Measurements from ENCODE around the gene UBAP2. TPM values are rescaled to one million over a fixed set of nuclear protein-coding genes. Genes with fewer than 3 reads are reported as not detected.

UBAP2 gene
- total RNA-seq, 1 donor from 2014 or later = 56.2 TPM

GRCh38 chr9:33943389-33943788, 105.3 kb downstream of the UBAP2 start:
- peaks cover 48% of the 10 kb centered on the region for H3K36me3 Mint-ChIP-seq (ENCODE audit: low read depth)
- no peaks in the 10 kb centered on the region for H3K4me1 Mint-ChIP-seq (ENCODE audit: low read depth)
- no peaks in the 10 kb centered on the region for H3K9me3 Mint-ChIP-seq
- no peak for DNase-seq (ENCODE audit: low spot score)
- no peak overlapping the region for H3K27ac Mint-ChIP-seq
- intact Hi-C loops (cut with micrococcal nuclease) = no loop called here
- no peaks in the 10 kb centered on the region for H3K27me3 Mint-ChIP-seq (ENCODE audit: insufficient read depth)
- H3K4me3 Mint-ChIP-seq = no peak overlapping the region

- peaks cover 42% of the 10 kb centered on the region for H3K36me3 Mint-ChIP-seq (ENCODE audit: low read depth)
- no peak overlapping the region for H3K27ac Mint-ChIP-seq
- no peaks in the 10 kb centered on the region for H3K4me1 Mint-ChIP-seq (ENCODE audit: low read depth)
- intact Hi-C loops (cut with micrococcal nuclease) = no loop called here
- no peaks in the 10 kb centered on the region for H3K27me3 Mint-ChIP-seq (ENCODE audit: insufficient read depth)
- H3K9me3 Mint-ChIP-seq = no peaks in the 10 kb centered on the region
- DNase-seq (ENCODE audit: low spot score) = no peak
- no peak overlapping the region for H3K4me3 Mint-ChIP-seq
Measured at GRCh38 chr9:33942471-33943083, 106.1 kb downstream of the UBAP2 start.

- intact Hi-C loops (cut with micrococcal nuclease) = no loop called here
- Mint-ChIP-seq H3K36me3 (ENCODE audit: low read depth) (peaks cover 46% of the 10 kb centered on the region), H3K9me3 (no peaks in the 10 kb centered on the region)
Measured at GRCh38 chr9:33939924-33940874, 108.5 kb downstream of the UBAP2 start.

DNA sequence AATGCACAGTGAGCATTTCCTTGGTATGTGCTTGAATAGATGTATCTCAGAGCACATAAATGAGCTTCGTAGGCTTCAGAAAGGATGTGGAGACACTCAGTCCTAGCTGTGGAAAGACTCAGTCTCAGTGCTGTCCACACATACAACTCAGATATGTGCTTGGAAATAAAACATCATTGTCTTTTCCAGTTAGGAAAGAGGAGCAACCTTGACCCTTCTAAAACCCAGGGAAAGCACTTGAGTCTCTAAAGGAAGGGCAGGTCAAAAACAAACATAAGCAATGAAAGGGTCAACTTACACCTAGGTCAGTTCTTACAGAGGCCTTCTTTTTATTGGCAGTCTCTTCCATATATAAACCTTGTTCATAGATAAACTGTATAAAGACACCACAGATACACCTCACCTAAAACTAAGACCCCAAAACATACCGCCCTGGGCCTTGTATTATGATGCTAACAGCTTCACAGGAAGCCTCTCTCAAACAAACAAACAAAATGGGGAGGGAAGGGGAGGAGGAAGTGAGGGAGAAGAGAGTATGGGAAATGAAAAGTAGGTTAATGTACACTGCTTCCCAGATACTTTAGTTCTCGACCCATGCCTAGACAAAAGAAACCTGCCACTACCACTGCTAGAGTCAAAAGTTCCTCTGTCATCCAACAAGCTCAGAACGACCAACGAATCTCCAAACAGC, 114.4 kb downstream of the UBAP2 start:
- peaks cover 7% of the 10 kb centered on the region for H3K4me1 Mint-ChIP-seq (ENCODE audit: low read depth)
- no peaks in the 10 kb centered on the region for H3K9me3 Mint-ChIP-seq
- H3K27me3 Mint-ChIP-seq (ENCODE audit: insufficient read depth) = no peaks in the 10 kb centered on the region
- peaks cover 46% of the 10 kb centered on the region for H3K36me3 Mint-ChIP-seq (ENCODE audit: low read depth)
- H3K27ac Mint-ChIP-seq = no peak overlapping the region
- H3K4me3 Mint-ChIP-seq = no peak overlapping the region
- DNase-seq (ENCODE audit: low spot score) = no peak
- intact Hi-C loops (cut with micrococcal nuclease) = no loop called here

More at GRCh38 chr9:33939924-33940874, 108.5 kb downstream of the UBAP2 start:
- no peak overlapping the region for H3K27ac Mint-ChIP-seq
- H3K27me3 Mint-ChIP-seq (ENCODE audit: insufficient read depth) = no peaks in the 10 kb centered on the region
- H3K4me1 Mint-ChIP-seq (ENCODE audit: low read depth) = no peaks in the 10 kb centered on the region
- no peak overlapping the region for H3K4me3 Mint-ChIP-seq
- DNase-seq (ENCODE audit: low spot score) = no peak

- peaks cover 55% of the 10 kb centered on the region for H3K36me3 Mint-ChIP-seq (ENCODE audit: low read depth)
- intact Hi-C loops (cut with micrococcal nuclease) = no loop called here
- no peaks in the 10 kb centered on the region for H3K27me3 Mint-ChIP-seq (ENCODE audit: insufficient read depth)
- H3K9me3 Mint-ChIP-seq = no peaks in the 10 kb centered on the region
- H3K4me3 Mint-ChIP-seq = no peak overlapping the region
- DNase-seq (ENCODE audit: low spot score) = no peak
- peaks cover 7% of the 10 kb centered on the region for H3K4me1 Mint-ChIP-seq (ENCODE audit: low read depth)
- peak overlapping the region; percentile 61 for H3K27ac Mint-ChIP-seq
Measured at GRCh38 chr9:33932078-33932807, 116.4 kb downstream of the UBAP2 start.

DNA sequence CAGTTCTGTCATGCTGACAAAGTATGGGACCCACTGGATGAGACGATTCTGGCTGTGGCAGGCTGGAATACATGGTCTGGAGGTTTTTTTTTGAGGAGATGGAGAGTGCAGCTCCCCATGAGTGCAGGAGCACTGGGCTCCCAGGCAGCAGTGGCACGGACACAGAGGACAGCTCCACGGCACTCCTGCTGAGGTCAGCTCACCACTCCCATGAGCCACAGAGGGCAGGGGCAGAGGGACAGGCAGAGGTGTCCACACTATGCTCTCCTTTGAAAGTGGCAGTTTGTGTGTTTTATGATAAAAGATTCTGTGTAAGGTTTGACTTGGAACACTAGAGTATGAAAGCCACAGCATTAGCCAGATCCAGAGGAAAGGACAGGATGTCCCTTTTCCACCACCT, 117.4 kb downstream of the UBAP2 start:
- no peaks in the 10 kb centered on the region for H3K27me3 Mint-ChIP-seq (ENCODE audit: insufficient read depth)
- H3K4me3 Mint-ChIP-seq = no peak overlapping the region
- intact Hi-C loops (cut with micrococcal nuclease) = no loop called here
- DNase-seq (ENCODE audit: low spot score) = no peak
- H3K4me1 Mint-ChIP-seq (ENCODE audit: low read depth) = peaks cover 7% of the 10 kb centered on the region
- peaks cover 51% of the 10 kb centered on the region for H3K36me3 Mint-ChIP-seq (ENCODE audit: low read depth)
- peak overlapping the region; percentile 3 for H3K27ac Mint-ChIP-seq
- no peaks in the 10 kb centered on the region for H3K9me3 Mint-ChIP-seq

GRCh38 chr9:33927694-33928093, 121.0 kb downstream of the UBAP2 start:
- Mint-ChIP-seq H3K4me1 (ENCODE audit: low read depth) (no peaks in the 10 kb centered on the region), H3K36me3 (ENCODE audit: low read depth) (peaks cover 38% of the 10 kb centered on the region), H3K9me3 (no peaks in the 10 kb centered on the region), H3K4me3 (no peak overlapping the region), H3K27me3 (ENCODE audit: insufficient read depth) (no peaks in the 10 kb centered on the region), H3K27ac (no peak overlapping the region)
- intact Hi-C loops (cut with micrococcal nuclease) = no loop called here
- no peak for DNase-seq (ENCODE audit: low spot score)

GRCh38 chr9:33926746-33927485, 121.8 kb downstream of the UBAP2 start:
- Mint-ChIP-seq H3K27ac (no peak overlapping the region), H3K4me3 (no peak overlapping the region), H3K9me3 (no peaks in the 10 kb centered on the region), H3K27me3 (ENCODE audit: insufficient read depth) (no peaks in the 10 kb centered on the region), H3K36me3 (ENCODE audit: low read depth) (peaks cover 40% of the 10 kb centered on the region), H3K4me1 (ENCODE audit: low read depth) (no peaks in the 10 kb centered on the region)
- no peak for DNase-seq (ENCODE audit: low spot score)
- intact Hi-C loops (cut with micrococcal nuclease) = no loop called here

GRCh38 chr9:33924978-33925797, 123.5 kb downstream of the UBAP2 start:
- intact Hi-C loops (cut with micrococcal nuclease) = loop anchor here (5.0 kb wide), 2 partner anchors 113 to 147 kb away; no protein-coding TSS in a partner anchor
- H3K9me3 Mint-ChIP-seq = no peaks in the 10 kb centered on the region
- no peaks in the 10 kb centered on the region for H3K27me3 Mint-ChIP-seq (ENCODE audit: insufficient read depth)
- no peak for DNase-seq (ENCODE audit: low spot score)
- H3K4me3 Mint-ChIP-seq = no peak overlapping the region
- peaks cover 43% of the 10 kb centered on the region for H3K36me3 Mint-ChIP-seq (ENCODE audit: low read depth)
- H3K27ac Mint-ChIP-seq = no peak overlapping the region
- H3K4me1 Mint-ChIP-seq (ENCODE audit: low read depth) = no peaks in the 10 kb centered on the region

- intact Hi-C loops (cut with micrococcal nuclease) = loop anchor here (5.0 kb wide), 2 partner anchors 112 to 148 kb away; no protein-coding TSS in a partner anchor
- H3K27ac Mint-ChIP-seq = no peak overlapping the region
Measured at GRCh38 chr9:33923998-33924701, 124.5 kb downstream of the UBAP2 start.

GRCh38 chr9:33923079-33923478, 125.6 kb downstream of the UBAP2 start:
- Mint-ChIP-seq H3K27me3 (ENCODE audit: insufficient read depth) (no peaks in the 10 kb centered on the region), H3K27ac (no peak overlapping the region), H3K9me3 (no peaks in the 10 kb centered on the region), H3K4me1 (ENCODE audit: low read depth) (no peaks in the 10 kb centered on the region), H3K4me3 (no peak overlapping the region), H3K36me3 (ENCODE audit: low read depth) (peaks cover 43% of the 10 kb centered on the region)
- intact Hi-C loops (cut with micrococcal nuclease) = loop anchor here (5.0 kb wide), 2 partner anchors 111 to 149 kb away; no protein-coding TSS in a partner anchor
- no peak for DNase-seq (ENCODE audit: low spot score)

More at GRCh38 chr9:33923998-33924701, 124.5 kb downstream of the UBAP2 start:
- Mint-ChIP-seq H3K4me3 (no peak overlapping the region), H3K27me3 (ENCODE audit: insufficient read depth) (no peaks in the 10 kb centered on the region), H3K36me3 (ENCODE audit: low read depth) (peaks cover 44% of the 10 kb centered on the region), H3K4me1 (ENCODE audit: low read depth) (no peaks in the 10 kb centered on the region), H3K9me3 (no peaks in the 10 kb centered on the region)
- DNase-seq (ENCODE audit: low spot score) = no peak
